ENCODE results near the gene RARB. TPM values are rescaled to one million over a fixed set of nuclear protein-coding genes. Genes with fewer than 3 reads are reported as not detected.

The RARB gene
- total RNA-seq, 2 donors from 2014 or later = not detected

GRCh38 chr3:25503898-25504301, 75.8 kb downstream of the RARB start:
- H3K9me3 Mint-ChIP-seq = no peaks in the 10 kb centered on the region
- no peak for DNase-seq (ENCODE audit: low spot score in 2 of 2)

GRCh38 chr3:25505581-25505980, 77.5 kb downstream of the RARB start:
- DNase-seq (ENCODE audit: low spot score in 2 of 2) = no peak
- no peak for ATAC-seq
- Mint-ChIP-seq H3K9me3 (no peaks in the 10 kb centered on the region), H3K36me3 (no peaks in the 10 kb centered on the region), H3K27ac (no peak overlapping the region)

More at GRCh38 chr3:25503898-25504301, 75.8 kb downstream of the RARB start:
- ATAC-seq = no peak
- no peaks in the 10 kb centered on the region for H3K36me3 Mint-ChIP-seq
- no peak overlapping the region for H3K27ac Mint-ChIP-seq

GRCh38 chr3:25507811-25508210, 79.7 kb downstream of the RARB start:
- Mint-ChIP-seq H3K27ac (no peak overlapping the region), H3K9me3 (no peaks in the 10 kb centered on the region), H3K36me3 (no peaks in the 10 kb centered on the region)
- no peak for ATAC-seq
- DNase-seq (ENCODE audit: low spot score in 2 of 2) = no peak

GRCh38 chr3:25508433-25508832, 80.4 kb downstream of the RARB start:
- DNase-seq (ENCODE audit: low spot score in 2 of 2) (no peak), ATAC-seq (no peak)
- no peaks in the 10 kb centered on the region for H3K36me3 Mint-ChIP-seq
- no peak overlapping the region for H3K27ac Mint-ChIP-seq
- no peaks in the 10 kb centered on the region for H3K9me3 Mint-ChIP-seq

- no peak for DNase-seq (ENCODE audit: low spot score in 2 of 2)
- Mint-ChIP-seq H3K36me3 (no peaks in the 10 kb centered on the region), H3K9me3 (no peaks in the 10 kb centered on the region), H3K27ac (no peak overlapping the region)
- ATAC-seq = no peak
These were observed 80.8 kb downstream of the RARB start for GRCh38 chr3:25508901-25509300.

- ATAC-seq (no peak), DNase-seq (ENCODE audit: low spot score in 2 of 2) (no peak)
- peaks cover 0 to 5% of the 10 kb centered on the region in 2 donors for H3K9me3 Mint-ChIP-seq
- no peaks in the 10 kb centered on the region for H3K36me3 Mint-ChIP-seq
- no peak overlapping the region for H3K27ac Mint-ChIP-seq
These were observed 82.7 kb downstream of the RARB start for GRCh38 chr3:25510797-25511196.

GRCh38 chr3:25511972-25512721, 84.1 kb downstream of the RARB start:
- H3K27ac Mint-ChIP-seq = no peak overlapping the region
- DNase-seq (ENCODE audit: low spot score in 2 of 2) = no peak
- H3K9me3 Mint-ChIP-seq = peaks cover 0 to 5% of the 10 kb centered on the region in 2 donors
- no peaks in the 10 kb centered on the region for H3K36me3 Mint-ChIP-seq
- no peak for ATAC-seq

- ATAC-seq = no peak
- H3K9me3 Mint-ChIP-seq = peaks cover 0 to 5% of the 10 kb centered on the region in 2 donors
- H3K36me3 Mint-ChIP-seq = no peaks in the 10 kb centered on the region
- no peak overlapping the region for H3K27ac Mint-ChIP-seq
- no peak for DNase-seq (ENCODE audit: low spot score in 2 of 2)
These were observed 85.7 kb downstream of the RARB start for GRCh38 chr3:25513642-25514266.

- Mint-ChIP-seq H3K36me3 (no peaks in the 10 kb centered on the region), H3K27ac (no peak overlapping the region), H3K9me3 (peaks cover 0 to 5% of the 10 kb centered on the region in 2 donors)
- no peak for DNase-seq (ENCODE audit: low spot score in 2 of 2)
- ATAC-seq = no peak
These were observed 87.1 kb downstream of the RARB start for GRCh38 chr3:25515171-25515570.

GRCh38 chr3:25520926-25521559, 93.0 kb downstream of the RARB start:
- Mint-ChIP-seq H3K9me3 (no peaks in the 10 kb centered on the region), H3K27ac (no peak overlapping the region), H3K36me3 (no peaks in the 10 kb centered on the region)
- DNase-seq (ENCODE audit: low spot score in 2 of 2) = no peak
- ATAC-seq = no peak

- H3K27ac Mint-ChIP-seq = no peak overlapping the region
- H3K9me3 Mint-ChIP-seq = peaks cover 3 to 9% of the 10 kb centered on the region in 2 donors
- H3K36me3 Mint-ChIP-seq = peaks cover 0 to 11% of the 10 kb centered on the region in 2 donors
- no peak for DNase-seq (ENCODE audit: low spot score in 2 of 2)
- no peak for ATAC-seq
These were observed 99.3 kb downstream of the RARB start for GRCh38 chr3:25527336-25527735.

- DNase-seq (ENCODE audit: low spot score in 2 of 2) (no peak), ATAC-seq (no peak)
- Mint-ChIP-seq H3K9me3 (peaks cover 3 to 9% of the 10 kb centered on the region in 2 donors), H3K36me3 (peaks cover 0 to 15% of the 10 kb centered on the region in 2 donors), H3K27ac (no peak overlapping the region)
These were observed 99.7 kb downstream of the RARB start for GRCh38 chr3:25527801-25528200.

- Mint-ChIP-seq H3K9me3 (peaks cover 3 to 9% of the 10 kb centered on the region in 2 donors), H3K27ac (no peak overlapping the region), H3K36me3 (peaks cover 0 to 15% of the 10 kb centered on the region in 2 donors)
- DNase-seq (ENCODE audit: low spot score in 2 of 2) (no peak), ATAC-seq (no peak)
These were observed 103.9 kb downstream of the RARB start for GRCh38 chr3:25531971-25532370.

- Mint-ChIP-seq H3K36me3 (peaks cover 0 to 15% of the 10 kb centered on the region in 2 donors), H3K27ac (no peak overlapping the region), H3K9me3 (peaks cover 3 to 9% of the 10 kb centered on the region in 2 donors)
- ATAC-seq = no peak
- DNase-seq (ENCODE audit: low spot score in 2 of 2) = peak in 1 of 2 donors; percentile 49
These were observed 104.5 kb downstream of the RARB start for GRCh38 chr3:25532431-25533162.

GRCh38 chr3:25533399-25533798, 105.3 kb downstream of the RARB start:
- no peak overlapping the region for H3K27ac Mint-ChIP-seq
- H3K9me3 Mint-ChIP-seq = peaks cover 3 to 9% of the 10 kb centered on the region in 2 donors
- peaks cover 0 to 15% of the 10 kb centered on the region in 2 donors for H3K36me3 Mint-ChIP-seq
- ATAC-seq (no peak), DNase-seq (ENCODE audit: low spot score in 2 of 2) (no peak)

GRCh38 chr3:25534007-25534406, 105.9 kb downstream of the RARB start:
- H3K36me3 Mint-ChIP-seq = peaks cover 0 to 15% of the 10 kb centered on the region in 2 donors
- ATAC-seq (no peak), DNase-seq (ENCODE audit: low spot score in 2 of 2) (no peak)
- no peak overlapping the region for H3K27ac Mint-ChIP-seq
- H3K9me3 Mint-ChIP-seq = peaks cover 3 to 9% of the 10 kb centered on the region in 2 donors
